ENCODE data around the gene PDCD6IP. TPM values are rescaled to one million over a fixed set of nuclear protein-coding genes. Genes with fewer than 3 reads are reported as not detected.
A peak's percentile ranks its signal among the peaks of the same experiment; 100 is the strongest.

Gene PDCD6IP
- total RNA-seq, 1 donor, result 152 TPM

DNA sequence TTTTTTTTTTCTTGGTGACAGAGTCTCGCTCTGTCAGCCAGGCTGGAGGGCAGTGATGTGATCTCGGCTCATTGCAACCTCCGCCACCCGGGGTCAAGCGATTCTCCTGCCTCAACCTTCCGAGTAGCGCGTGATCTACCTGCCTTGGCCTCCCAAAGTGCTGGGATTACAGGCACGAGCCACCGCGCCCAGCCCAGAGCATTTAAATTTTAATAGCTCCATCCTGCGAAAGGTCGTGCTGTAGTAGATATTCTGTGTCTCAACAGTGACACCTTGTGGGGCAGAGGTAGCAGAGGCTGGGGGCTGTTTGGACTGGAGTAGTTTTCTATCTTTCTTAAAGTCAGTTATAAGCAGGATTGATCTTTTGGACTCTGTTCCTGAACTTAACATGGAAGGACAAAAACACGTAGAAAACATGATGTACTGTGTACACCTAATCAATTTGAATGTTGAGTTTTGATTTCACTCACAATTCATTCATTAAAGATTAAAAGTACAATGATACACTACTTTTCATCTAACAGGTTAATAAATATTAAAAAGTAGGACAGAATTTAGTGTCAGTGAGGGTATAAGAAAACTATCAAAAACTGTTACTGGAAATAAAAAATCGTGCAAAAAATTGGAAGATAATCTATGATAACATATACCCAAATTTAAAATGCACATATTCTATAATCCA lies 11.0 kb upstream of the PDCD6IP start:
- no peak overlapping the region for H3K4me3 ChIP-seq (ENCODE audit: low read length)
- H3K4me1 ChIP-seq (ENCODE audit: insufficient read depth, low read length), result peaks cover 11% of the 10 kb centered on the region
- no peaks in the 10 kb centered on the region for H3K9me3 ChIP-seq (ENCODE audit: low read depth, low read length)
- H3K27me3 ChIP-seq (ENCODE audit: insufficient read depth, low read length), result peaks cover 4% of the 10 kb centered on the region

DNA sequence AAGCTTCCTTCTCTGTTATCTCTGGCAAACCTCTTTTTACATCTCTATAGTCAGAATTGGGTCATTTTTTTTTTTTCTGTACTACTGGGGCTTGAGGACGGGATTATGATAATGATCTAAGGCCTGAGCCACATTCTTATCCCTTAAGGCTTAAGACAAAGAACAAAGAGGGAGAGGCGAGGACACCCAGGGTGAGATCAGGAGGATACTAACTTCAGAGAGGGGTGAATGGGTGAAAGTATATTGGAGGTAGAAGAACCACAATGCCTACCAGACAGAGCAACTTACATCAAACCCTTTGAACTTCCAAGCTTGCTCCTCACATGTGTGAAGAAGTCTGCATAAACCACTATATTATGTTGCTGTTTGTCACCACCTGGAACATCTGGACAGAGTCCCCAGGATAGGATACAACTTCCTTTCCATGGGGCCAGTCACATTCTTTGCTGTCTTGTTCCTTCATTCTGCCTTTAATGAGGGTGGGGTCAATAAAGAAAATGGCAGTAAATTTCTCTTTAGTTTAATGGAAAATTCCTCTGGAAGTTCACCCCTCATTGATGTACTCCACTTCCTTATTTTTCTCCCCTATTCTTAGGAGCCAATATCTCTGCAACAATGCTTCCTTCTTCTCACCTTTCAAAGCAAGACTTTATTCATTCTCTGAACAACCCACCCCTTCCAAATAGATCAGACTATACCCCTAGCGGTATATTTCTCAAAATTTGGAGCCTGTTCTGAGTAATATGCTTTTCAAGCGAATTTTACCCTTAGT lies 9.1 kb upstream of the PDCD6IP start:
- Histone ChIP-seq H3K9me3 (ENCODE audit: low read depth, low read length) (no peaks in the 10 kb centered on the region), H3K27me3 (ENCODE audit: insufficient read depth, low read length) (peaks cover 4% of the 10 kb centered on the region), H3K4me1 (ENCODE audit: insufficient read depth, low read length) (peaks cover 11% of the 10 kb centered on the region), H3K4me3 (ENCODE audit: low read length) (no peak overlapping the region)

DNA sequence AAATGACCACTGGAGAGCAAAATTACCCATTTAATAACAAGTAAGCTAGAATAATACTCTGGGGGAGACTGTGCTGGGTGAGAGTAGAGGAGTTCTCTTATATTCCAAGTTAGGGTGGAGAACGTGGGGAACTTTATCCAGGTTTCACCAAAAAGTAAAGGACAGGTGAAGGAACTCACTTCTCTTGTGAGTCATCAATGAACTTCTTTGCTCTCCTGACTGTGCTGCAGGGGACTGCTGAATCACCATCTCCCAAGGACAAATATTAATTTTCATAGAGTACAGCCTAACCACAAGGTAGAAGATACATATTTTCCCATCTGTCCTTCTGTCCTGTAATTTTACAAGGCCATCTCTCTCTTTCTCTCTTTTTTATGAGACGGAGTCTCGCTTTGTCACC lies 8.3 kb upstream of the PDCD6IP start:
- Histone ChIP-seq H3K4me3 (ENCODE audit: low read length) (no peak overlapping the region), H3K27me3 (ENCODE audit: insufficient read depth, low read length) (peaks cover 4% of the 10 kb centered on the region), H3K4me1 (ENCODE audit: insufficient read depth, low read length) (peaks cover 11% of the 10 kb centered on the region), H3K9me3 (ENCODE audit: low read depth, low read length) (no peaks in the 10 kb centered on the region)

DNA sequence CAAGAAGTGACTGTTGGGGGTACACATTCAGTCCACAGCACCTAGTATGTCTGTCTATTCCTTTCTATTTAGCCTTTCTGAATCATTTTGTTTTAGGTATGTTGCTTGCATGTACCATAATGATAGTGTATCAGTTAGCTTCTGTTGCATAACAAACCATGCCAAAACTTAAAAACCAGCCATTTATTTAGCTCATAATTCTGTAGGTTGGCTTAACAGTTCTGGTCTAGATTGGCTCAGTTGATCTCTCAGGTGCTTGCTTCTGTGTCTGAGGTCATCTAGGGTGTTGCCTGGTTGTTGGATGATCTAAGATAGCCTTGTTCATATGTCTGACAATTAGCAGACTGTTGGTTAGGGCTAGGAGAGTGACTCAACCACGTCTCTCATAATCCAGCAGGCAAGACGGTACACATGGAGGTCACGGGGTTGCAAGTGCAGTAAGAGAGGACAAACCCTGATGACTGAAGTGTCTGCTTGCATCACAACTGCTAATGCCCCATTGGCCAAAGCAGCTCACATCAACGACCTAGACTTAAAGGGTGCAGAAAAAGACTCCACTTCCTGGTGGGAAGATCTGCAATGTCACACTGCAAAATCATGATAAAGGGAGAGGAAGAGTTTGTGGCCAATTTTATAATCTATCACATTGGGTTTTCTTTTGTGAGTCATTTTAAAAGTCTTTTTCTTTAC lies 6.8 kb upstream of the PDCD6IP start:
- H3K9me3 ChIP-seq (ENCODE audit: low read depth, low read length), result no peaks in the 10 kb centered on the region
- H3K27me3 ChIP-seq (ENCODE audit: insufficient read depth, low read length), result peaks cover 4% of the 10 kb centered on the region
- no peak overlapping the region for H3K4me3 ChIP-seq (ENCODE audit: low read length)
- H3K4me1 ChIP-seq (ENCODE audit: insufficient read depth, low read length), result peaks cover 14% of the 10 kb centered on the region

DNA sequence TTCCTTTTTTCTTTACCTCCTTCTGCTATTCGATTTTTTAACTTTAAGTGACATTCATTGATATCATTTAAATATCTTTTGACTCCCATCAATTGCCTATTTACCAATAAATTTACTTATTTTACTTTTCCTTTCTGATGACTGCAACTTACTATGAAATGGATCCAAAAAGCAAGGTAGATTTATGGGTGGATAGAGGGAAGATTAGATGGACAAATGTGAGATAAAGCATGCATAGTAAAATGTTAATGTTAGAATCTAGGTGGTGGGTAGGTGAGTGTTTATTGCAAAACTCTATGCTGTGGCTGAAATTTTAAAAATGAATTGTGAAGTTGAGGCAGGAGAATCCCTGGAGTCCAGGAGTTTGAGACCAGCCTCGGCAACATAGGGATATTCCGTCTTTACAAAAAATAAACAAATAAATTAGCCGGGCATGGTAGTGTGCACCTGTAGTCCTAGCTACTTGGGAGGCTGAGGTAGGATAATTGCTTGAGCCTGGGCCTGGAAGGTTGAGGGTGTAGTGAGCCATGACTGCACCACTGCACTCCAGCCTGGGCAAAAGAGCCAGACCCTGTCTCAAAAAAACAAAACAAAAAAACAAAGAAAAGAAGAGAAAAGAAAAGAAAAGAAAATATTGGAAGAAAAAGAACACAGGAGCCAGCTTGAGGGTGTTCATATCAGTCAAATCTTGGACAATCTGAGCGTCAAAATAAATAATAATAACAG lies 6.1 kb upstream of the PDCD6IP start:
- H3K27me3 ChIP-seq (ENCODE audit: insufficient read depth, low read length), result no peaks in the 10 kb centered on the region
- peaks cover 11% of the 10 kb centered on the region for H3K4me1 ChIP-seq (ENCODE audit: insufficient read depth, low read length)
- no peak overlapping the region for H3K4me3 ChIP-seq (ENCODE audit: low read length)
- H3K9me3 ChIP-seq (ENCODE audit: low read depth, low read length), result no peaks in the 10 kb centered on the region

DNA sequence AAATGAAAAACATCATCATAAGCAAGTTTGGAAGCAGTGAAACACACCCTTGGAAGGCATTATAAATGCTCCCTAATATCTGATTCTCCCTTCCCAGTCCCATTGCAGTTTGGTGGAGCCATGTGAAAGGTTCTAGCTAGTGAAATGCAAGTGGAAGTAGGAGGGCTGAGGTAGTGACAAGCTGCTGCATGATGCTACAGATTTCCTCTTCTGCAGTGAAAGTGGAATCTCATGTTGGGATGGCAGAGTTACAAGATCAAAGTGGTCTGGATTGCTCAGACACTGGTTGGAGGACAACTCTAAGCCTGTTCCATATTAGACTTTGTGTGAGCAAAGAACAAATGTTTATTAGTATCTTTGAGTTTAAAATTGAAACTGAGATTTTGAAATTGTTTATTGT lies 3.3 kb upstream of the PDCD6IP start:
- H3K4me1 ChIP-seq (ENCODE audit: insufficient read depth, low read length), result peaks cover 29% of the 10 kb centered on the region
- no peak overlapping the region for H3K4me3 ChIP-seq (ENCODE audit: low read length)
- H3K9me3 ChIP-seq (ENCODE audit: low read depth, low read length), result no peaks in the 10 kb centered on the region
- H3K27me3 ChIP-seq (ENCODE audit: insufficient read depth, low read length), result no peaks in the 10 kb centered on the region

DNA sequence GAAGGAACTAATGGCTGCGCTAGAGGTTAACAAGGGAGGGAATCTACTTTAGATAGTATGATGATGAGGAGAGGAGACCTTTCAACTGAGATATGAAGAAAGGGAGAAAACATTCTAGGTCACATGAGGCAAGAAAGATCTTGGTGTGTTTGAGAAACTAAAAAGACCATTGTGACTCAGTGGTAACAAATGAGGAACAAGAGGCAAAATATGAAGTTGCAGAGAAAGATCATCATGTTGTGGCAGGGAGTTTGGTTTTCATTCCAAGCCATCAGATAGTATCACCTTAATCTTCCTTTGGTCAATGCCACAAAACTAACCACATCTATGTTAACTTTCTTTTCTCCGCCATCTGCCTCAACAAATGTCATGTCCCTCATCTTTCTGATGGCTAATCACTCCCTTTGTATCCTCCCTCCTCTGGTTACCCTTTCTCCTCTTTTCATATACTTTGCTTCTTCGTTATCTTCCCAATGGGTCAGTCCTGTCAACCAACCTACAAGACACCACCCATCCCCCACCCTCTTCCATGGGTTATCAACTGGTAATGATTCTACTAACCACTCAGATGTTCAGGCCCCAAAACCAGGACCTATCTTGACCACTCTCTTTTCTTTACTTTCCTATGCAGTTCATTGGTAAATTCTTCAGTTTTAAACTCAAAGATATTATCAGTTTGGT lies 2.4 kb upstream of the PDCD6IP start:
- H3K4me1 ChIP-seq (ENCODE audit: insufficient read depth, low read length), result peaks cover 35% of the 10 kb centered on the region

DNA sequence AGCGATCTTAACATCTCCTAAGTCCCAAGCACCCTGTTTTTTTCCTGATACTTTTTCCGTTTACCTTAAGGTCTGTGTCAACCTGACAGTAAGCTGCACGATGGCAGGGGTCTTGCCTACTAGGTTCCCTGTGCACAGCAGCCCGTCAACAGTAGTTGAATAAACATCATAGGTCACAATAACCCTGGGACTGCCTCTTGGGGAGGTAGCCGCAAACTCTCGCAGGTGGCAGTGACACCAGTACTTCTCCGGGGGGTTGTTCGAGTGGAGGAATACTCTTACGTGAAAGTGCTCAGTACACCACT lies 365 bp upstream of the PDCD6IP start:
- Histone ChIP-seq H3K4me1 (ENCODE audit: insufficient read depth, low read length) (peaks cover 45% of the 10 kb centered on the region), H3K27me3 (ENCODE audit: insufficient read depth, low read length) (no peaks in the 10 kb centered on the region)

More for the DNA sequence above, 2.4 kb upstream of the PDCD6IP start:
- no peak overlapping the region for H3K4me3 ChIP-seq (ENCODE audit: low read length)
- no peaks in the 10 kb centered on the region for H3K9me3 ChIP-seq (ENCODE audit: low read depth, low read length)
- H3K27me3 ChIP-seq (ENCODE audit: insufficient read depth, low read length), result no peaks in the 10 kb centered on the region

DNA sequence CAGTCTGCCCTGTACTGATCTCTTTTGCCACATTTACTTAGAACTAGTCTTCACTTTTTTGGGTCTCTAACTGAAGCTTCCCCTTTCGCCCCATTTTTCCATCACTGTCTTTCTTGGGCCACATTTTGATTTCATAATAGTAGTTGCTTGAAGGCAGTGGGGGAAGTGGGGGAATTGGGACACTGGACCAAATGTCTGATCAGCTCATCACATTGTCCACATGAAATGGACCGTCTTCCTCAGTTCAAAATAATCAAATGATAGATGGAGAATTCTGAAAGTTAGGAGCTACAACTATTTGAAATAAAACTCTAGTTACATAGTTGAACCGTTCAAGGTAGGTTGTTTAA lies 747 bp downstream of the PDCD6IP start:
- H3K4me1 ChIP-seq (ENCODE audit: insufficient read depth, low read length), result peaks cover 48% of the 10 kb centered on the region
- H3K9me3 ChIP-seq (ENCODE audit: low read depth, low read length), result no peaks in the 10 kb centered on the region
- H3K27me3 ChIP-seq (ENCODE audit: insufficient read depth, low read length), result no peaks in the 10 kb centered on the region
- peak overlapping the region; percentile 94 for H3K4me3 ChIP-seq (ENCODE audit: low read length)

More for the DNA sequence above, 365 bp upstream of the PDCD6IP start:
- peak overlapping the region; percentile 94 for H3K4me3 ChIP-seq (ENCODE audit: low read length)
- no peaks in the 10 kb centered on the region for H3K9me3 ChIP-seq (ENCODE audit: low read depth, low read length)

DNA sequence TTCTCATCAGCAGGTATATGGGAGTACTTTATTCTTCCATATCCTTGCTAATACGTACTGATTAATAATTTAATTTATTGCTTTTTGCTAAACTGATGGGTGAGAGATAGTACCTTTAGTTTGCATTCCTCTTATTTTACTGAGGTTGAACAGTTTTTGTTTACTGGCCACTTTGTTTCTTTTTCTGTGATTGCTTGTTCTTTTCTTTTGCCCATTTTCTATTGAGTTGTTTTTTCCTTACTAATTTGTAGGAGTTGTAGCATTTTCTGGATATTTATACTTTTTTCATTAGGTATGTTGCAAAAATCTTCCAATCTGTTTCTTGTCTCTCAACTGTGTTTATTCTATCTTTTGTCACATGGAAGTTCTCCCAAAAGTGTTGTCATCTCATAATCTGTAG lies 4.8 kb downstream of the PDCD6IP start:
- Histone ChIP-seq H3K27me3 (ENCODE audit: insufficient read depth, low read length) (no peaks in the 10 kb centered on the region), H3K9me3 (ENCODE audit: low read depth, low read length) (no peaks in the 10 kb centered on the region), H3K4me3 (ENCODE audit: low read length) (no peak overlapping the region), H3K4me1 (ENCODE audit: insufficient read depth, low read length) (peaks cover 65% of the 10 kb centered on the region)

DNA sequence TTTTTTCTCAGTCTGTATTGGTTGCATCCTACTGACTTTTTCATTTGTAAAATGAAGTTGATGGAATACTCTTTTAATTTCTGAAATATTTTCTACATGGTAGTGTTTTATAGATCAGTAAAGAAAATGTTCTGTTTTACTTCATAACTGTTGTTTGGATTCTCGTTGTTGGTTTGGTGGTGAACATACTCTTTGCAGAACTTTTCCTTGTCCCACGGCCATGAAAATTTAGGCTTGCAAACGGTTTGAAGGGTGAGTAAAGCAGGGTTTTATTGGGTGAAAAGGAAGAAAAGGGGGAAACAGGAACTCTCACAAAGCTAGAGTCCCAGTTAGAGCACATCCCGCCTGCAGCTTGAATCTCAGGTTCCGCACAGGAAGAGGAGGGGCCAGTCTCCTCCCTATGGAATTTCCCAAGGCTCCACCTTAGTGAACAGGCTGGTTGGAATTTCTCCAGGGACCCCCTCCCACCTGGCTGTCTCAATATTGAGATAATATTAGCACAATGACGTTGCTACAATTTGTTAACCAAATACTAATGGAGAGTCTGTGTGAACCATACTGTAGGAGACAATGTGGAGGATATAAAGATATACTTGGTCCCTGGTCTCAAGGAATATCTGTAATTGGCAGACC lies 5.6 kb downstream of the PDCD6IP start:
- H3K9me3 ChIP-seq (ENCODE audit: low read depth, low read length), result no peaks in the 10 kb centered on the region
- no peak overlapping the region for H3K4me3 ChIP-seq (ENCODE audit: low read length)
- H3K27me3 ChIP-seq (ENCODE audit: insufficient read depth, low read length), result no peaks in the 10 kb centered on the region
- peaks cover 66% of the 10 kb centered on the region for H3K4me1 ChIP-seq (ENCODE audit: insufficient read depth, low read length)

DNA sequence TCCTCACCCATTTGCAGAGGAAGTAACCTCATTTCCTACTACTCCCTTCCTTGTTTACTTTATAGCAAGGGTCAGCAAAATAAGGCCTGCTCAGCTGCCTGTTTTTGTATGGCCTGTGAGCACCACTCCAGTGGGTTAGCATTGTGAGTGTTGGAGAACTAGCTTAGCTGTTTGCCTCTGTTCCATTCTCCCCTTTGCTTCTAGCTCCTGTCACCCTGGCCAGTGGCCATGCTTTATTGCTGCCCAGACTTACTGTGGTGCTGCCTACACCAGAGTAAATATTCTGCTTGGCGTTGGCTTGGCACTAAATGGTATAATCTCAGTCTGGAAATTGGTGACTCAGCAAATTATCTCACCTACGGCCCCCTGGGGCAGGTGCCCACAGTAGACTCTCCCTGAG lies 8.8 kb downstream of the PDCD6IP start:
- H3K4me3 ChIP-seq (ENCODE audit: low read length), result no peak overlapping the region
- H3K4me1 ChIP-seq (ENCODE audit: insufficient read depth, low read length), result peaks cover 45% of the 10 kb centered on the region
- H3K9me3 ChIP-seq (ENCODE audit: low read depth, low read length), result no peaks in the 10 kb centered on the region
- no peaks in the 10 kb centered on the region for H3K27me3 ChIP-seq (ENCODE audit: insufficient read depth, low read length)

DNA sequence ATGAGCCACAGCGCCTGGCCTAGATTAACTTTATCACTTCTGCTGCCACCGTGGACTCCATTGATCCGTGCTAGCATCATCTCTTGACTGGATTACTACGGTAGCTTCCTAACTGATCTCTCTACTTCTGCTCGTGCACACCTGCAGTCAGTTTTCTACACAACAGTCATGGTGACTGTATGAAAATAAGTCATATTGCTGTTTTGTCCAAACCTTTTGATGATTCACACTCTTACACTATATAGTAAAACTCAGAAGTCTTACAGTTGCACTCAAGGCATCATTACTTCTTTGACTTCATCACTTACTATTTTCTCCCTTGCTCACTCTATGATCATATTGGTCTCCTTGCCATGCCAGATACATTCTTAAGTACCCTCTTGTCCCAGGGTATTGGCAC lies 10.1 kb downstream of the PDCD6IP start:
- Histone ChIP-seq H3K27me3 (ENCODE audit: insufficient read depth, low read length) (no peaks in the 10 kb centered on the region), H3K9me3 (ENCODE audit: low read depth, low read length) (no peaks in the 10 kb centered on the region), H3K4me3 (ENCODE audit: low read length) (no peak overlapping the region), H3K4me1 (ENCODE audit: insufficient read depth, low read length) (peaks cover 38% of the 10 kb centered on the region)

DNA sequence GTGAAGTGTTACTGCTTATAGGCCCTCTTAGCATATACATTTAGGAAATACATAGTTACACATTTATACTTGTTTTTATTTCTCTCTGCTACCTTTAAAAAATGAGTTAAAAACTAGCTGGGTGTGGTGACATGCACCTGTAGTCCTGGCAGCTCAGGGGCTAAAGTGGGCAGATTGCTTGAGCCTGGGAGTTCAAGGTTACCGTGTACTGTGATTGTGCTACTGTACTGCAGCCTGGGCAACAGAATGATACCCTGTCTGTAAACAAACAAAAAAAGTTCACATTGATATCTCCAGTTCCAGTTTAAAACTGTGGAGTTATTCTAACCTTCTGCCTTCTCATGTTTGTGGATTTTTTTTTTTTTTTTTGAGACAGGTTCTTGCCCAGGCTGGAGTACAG lies 12.1 kb downstream of the PDCD6IP start:
- Histone ChIP-seq H3K9me3 (ENCODE audit: low read depth, low read length) (no peaks in the 10 kb centered on the region), H3K4me3 (ENCODE audit: low read length) (no peak overlapping the region), H3K4me1 (ENCODE audit: insufficient read depth, low read length) (peaks cover 29% of the 10 kb centered on the region), H3K27me3 (ENCODE audit: insufficient read depth, low read length) (no peaks in the 10 kb centered on the region)
